Measurements from ENCODE around the gene SAMD4A.

DNA sequence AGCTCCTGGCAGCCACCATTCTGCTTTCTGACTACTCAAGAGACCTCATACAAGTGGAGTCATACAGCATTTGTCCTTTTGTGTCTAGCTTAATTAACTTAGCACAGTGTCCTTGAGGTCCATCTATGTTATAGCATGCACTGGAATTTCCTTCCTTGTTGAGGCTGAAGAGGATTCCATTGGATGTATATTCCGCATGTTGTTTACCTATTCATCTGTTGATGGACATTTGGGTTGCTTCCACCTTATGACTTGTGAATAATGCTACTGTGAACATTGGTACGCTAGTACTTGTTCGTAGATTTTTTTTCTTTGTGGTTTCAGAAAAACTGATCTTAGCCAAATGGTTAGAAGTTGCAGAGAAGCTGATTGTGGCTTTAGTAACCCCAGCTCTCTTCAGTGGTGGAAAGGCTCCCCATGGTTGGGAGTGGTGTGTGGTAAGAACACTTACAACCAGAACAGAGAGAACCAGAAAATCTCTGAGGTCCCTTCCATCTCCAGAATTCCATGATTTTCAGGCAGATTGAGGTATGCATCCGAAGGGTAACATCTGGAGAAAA lies 118.4 kb downstream of the SAMD4A start:
- TF ChIP-seq, protein P1, sequence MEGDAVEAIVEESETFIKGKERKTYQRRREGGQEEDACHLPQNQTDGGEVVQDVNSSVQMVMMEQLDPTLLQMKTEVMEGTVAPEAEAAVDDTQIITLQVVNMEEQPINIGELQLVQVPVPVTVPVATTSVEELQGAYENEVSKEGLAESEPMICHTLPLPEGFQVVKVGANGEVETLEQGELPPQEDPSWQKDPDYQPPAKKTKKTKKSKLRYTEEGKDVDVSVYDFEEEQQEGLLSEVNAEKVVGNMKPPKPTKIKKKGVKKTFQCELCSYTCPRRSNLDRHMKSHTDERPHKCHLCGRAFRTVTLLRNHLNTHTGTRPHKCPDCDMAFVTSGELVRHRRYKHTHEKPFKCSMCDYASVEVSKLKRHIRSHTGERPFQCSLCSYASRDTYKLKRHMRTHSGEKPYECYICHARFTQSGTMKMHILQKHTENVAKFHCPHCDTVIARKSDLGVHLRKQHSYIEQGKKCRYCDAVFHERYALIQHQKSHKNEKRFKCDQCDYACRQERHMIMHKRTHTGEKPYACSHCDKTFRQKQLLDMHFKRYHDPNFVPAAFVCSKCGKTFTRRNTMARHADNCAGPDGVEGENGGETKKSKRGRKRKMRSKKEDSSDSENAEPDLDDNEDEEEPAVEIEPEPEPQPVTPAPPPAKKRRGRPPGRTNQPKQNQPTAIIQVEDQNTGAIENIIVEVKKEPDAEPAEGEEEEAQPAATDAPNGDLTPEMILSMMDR (IDR thresholded peaks at IDR 0.05) = no peak
- no peak for TF ChIP-seq POLR2A (IDR thresholded peaks at IDR 0.05)

Data from lower leg skin (tissue), 3 donors.